PFSK-1 (cell line): ENCODE measurements around the gene DLD.

Source experiments
- POLR2AphosphoS5 ChIP-seq: IDR thresholded peaks from 2 replicates; pipeline ENCODE4 v1.6.1; 2012; ENCODE audit warnings: low read depth, mild to moderate bottlenecking, control low read depth, low read length, moderate library complexity
- SIN3A ChIP-seq: IDR thresholded peaks from 2 replicates; pipeline ENCODE4 v1.6.1; 2012; ENCODE audit warnings: mild to moderate bottlenecking, low read length, moderate library complexity, borderline replicate concordance; ENCODE audit not compliant: insufficient read depth
- TAF1 ChIP-seq: IDR thresholded peaks from 2 replicates; pipeline ENCODE4 v1.6.1; 2012; ENCODE audit warnings: low read length, control low read depth, borderline replicate concordance; ENCODE audit not compliant: insufficient read depth
- TF ChIP-seq, protein P1 (sequence below), 2 experiments: IDR thresholded peaks; 2 replicates each; pipeline versions ENCODE4 v1.6.1 to v1.8.0; 2011 to 2012; ENCODE audit warnings: low read depth in 2 of 2, low read length in 2 of 2, control low read depth in 1 of 2, inconsistent platforms in 1 of 2, mild to moderate bottlenecking in 1 of 2, moderate library complexity in 1 of 2; ENCODE audit not compliant: insufficient read depth in 1 of 2

DNA sequence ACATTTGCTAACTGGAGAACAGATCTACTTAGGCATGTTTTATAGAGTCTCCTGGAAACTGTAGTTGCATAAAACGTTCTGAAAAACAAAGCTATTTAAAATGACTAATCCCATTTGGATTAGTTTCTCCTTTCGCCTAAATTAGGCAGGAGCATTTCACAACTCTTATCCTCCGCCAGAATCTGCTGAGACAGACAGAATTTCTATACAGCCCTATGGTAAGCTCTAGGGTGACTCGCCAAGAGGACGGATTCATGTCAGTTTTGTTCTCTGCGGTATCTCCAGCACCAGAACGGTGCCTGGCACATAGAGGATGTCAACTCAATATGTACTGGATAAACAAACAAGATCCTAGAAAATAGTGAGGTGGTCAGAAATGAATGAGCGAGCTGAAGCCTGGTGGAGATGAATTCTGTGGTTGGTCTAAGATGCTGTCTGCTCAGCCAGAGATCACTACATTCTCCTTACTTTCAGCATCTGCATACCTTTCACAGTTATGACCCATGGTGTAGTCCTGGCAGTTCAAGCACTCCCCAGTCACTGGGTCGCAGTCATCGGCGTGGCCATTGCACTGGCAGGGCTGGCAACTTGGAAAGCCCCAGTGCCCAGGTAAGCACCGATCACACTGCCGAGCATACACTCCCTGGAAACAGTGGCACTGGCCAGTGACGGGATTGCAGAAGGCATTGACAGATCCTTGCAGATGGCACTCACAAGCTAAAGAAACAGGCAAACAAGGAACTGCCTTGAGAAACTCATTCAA lies 68.0 kb downstream of the DLD start:
- TF ChIP-seq TAF1 (no peak), SIN3A (no peak), POLR2AphosphoS5 (no peak)
- TF ChIP-seq, protein P1, sequence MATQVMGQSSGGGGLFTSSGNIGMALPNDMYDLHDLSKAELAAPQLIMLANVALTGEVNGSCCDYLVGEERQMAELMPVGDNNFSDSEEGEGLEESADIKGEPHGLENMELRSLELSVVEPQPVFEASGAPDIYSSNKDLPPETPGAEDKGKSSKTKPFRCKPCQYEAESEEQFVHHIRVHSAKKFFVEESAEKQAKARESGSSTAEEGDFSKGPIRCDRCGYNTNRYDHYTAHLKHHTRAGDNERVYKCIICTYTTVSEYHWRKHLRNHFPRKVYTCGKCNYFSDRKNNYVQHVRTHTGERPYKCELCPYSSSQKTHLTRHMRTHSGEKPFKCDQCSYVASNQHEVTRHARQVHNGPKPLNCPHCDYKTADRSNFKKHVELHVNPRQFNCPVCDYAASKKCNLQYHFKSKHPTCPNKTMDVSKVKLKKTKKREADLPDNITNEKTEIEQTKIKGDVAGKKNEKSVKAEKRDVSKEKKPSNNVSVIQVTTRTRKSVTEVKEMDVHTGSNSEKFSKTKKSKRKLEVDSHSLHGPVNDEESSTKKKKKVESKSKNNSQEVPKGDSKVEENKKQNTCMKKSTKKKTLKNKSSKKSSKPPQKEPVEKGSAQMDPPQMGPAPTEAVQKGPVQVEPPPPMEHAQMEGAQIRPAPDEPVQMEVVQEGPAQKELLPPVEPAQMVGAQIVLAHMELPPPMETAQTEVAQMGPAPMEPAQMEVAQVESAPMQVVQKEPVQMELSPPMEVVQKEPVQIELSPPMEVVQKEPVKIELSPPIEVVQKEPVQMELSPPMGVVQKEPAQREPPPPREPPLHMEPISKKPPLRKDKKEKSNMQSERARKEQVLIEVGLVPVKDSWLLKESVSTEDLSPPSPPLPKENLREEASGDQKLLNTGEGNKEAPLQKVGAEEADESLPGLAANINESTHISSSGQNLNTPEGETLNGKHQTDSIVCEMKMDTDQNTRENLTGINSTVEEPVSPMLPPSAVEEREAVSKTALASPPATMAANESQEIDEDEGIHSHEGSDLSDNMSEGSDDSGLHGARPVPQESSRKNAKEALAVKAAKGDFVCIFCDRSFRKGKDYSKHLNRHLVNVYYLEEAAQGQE (IDR thresholded peaks at IDR 0.05; ENCODE audit: insufficient read depth in 1 of 2, low read depth in 2 of 2, low read length in 2 of 2): no peak
